HPDE6-E6E7 (cell line): ENCODE data around the gene SIPA1.

Source experiments
- DNase-seq: peaks from one replicate; pipeline ENCODE4 v3.0.0; 2011; ENCODE audit warnings: missing footprints; ENCODE audit errors: extremely low spot score

The SIPA1 gene, protein sequence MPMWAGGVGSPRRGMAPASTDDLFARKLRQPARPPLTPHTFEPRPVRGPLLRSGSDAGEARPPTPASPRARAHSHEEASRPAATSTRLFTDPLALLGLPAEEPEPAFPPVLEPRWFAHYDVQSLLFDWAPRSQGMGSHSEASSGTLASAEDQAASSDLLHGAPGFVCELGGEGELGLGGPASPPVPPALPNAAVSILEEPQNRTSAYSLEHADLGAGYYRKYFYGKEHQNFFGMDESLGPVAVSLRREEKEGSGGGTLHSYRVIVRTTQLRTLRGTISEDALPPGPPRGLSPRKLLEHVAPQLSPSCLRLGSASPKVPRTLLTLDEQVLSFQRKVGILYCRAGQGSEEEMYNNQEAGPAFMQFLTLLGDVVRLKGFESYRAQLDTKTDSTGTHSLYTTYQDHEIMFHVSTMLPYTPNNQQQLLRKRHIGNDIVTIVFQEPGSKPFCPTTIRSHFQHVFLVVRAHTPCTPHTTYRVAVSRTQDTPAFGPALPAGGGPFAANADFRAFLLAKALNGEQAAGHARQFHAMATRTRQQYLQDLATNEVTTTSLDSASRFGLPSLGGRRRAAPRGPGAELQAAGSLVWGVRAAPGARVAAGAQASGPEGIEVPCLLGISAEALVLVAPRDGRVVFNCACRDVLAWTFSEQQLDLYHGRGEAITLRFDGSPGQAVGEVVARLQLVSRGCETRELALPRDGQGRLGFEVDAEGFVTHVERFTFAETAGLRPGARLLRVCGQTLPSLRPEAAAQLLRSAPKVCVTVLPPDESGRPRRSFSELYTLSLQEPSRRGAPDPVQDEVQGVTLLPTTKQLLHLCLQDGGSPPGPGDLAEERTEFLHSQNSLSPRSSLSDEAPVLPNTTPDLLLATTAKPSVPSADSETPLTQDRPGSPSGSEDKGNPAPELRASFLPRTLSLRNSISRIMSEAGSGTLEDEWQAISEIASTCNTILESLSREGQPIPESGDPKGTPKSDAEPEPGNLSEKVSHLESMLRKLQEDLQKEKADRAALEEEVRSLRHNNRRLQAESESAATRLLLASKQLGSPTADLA

DNA sequence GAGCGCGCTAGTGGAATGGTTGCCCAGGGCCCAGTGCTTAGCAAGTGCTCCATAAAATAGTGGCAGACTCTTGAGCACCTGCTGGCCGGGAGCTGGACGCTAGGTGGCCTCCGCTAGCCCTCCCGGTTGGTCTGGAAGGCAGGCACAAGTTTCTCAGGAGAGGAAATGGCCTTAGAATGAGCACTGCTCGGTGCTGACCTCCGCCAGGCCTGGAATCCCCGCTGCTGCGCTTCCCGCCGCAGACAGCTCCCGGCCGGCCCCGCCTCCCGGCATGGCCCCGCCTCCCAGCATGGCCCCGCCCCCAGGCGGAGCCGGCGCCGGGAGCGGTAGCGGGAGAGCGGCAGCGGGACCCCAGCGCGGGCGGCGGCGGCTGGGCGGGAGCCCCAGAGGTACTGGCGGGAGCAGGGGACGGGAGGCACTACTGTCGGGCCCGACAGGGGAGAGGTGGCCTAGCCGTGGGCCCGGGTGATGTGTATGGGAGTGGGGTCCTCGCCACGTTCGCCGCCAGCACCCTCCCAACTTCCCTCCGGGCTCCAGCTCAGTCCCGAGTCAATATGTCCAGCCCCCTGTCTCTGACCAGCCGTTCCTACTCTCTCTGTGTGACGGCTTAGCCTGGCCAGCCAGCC, at the start of gene SIPA1:
Gene SIPA1 (plus strand): TSS at position 308 of the 626 bp plus-strand sequence. CDS start 2,821 bp downstream, outside the sequence.
- DNase-seq = peak; percentile 74

DNA sequence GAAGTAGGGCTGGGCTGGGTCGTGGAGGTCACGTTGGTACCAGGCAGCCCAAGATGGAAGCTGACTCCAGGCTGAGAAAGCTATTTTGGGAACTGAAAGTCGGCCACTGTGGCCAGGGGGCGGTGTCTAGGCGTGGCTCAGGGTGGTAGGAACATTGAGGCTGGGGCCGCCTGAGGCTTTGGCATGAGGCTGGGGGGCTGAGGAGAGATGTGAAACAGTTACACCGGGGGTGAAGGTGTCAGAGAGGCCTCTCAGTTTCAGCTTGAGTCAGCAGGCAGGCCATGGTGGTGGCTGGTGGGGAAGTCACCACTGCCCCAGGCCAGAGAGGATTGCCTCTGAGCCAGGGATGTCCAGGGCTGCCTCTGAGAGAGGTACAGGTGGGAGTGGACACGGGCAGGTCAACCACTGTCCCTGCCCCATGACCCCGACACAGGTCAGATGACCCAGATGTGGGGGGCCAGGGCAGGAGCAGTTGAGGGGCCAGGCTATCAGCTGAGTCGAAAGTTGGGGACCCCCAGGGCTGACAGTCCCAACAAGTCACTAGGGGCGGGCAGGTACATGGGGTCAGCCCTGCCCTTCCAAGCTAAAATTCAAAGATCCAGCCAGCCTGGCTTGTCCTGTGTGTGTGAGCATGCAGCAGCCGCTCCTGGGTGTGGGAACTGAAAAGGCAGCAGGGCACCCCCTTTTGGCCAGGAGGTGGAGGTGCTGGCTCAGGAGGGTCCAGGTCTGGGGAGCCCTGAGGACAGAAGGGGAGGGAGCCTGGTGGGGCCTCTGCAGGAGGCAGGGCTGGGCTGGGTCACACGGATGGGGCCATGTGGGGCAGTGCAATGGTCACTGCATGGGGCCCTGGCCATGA, 49.5 kb upstream of the SIPA1 start:
- no peak for DNase-seq

DNA sequence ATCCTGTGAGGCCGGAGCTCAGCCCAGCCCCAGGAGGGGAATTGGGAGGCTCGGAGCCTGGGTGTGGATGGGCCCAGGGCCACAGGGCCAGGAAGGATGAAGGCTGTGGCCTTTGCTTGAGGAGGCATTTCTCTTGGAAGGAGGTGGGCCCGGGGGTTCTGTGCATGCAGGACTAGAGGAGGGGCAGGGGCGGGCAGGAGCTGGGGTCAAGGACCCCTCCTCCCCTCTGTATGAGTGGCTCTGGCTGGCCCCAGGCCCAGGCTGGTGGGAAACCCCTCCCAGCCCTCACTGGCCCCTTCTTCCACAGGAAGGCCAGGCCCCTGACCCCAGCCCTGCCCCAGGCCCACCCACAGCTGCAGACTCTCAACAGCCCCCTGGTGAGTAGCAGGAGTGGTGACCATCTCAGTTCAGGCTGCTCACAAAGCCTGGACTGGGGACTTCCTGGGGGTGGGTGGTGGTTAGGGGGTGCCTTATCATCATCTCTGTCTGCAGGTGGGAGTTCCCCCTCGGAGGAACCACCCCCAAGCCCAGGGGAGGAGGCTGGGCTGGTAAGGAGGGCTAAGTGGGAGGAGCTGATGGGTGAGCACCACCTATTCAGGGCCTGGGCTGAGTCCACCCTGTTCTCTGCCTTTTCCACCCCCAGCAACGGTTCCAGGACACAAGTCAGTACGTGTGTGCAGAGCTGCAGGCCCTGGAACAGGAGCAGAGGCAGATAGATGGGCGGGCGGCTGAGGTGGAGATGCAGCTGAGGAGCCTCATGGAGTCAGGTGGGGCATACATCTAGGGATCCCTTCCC, 48.3 kb upstream of the SIPA1 start:
- no peak for DNase-seq

DNA sequence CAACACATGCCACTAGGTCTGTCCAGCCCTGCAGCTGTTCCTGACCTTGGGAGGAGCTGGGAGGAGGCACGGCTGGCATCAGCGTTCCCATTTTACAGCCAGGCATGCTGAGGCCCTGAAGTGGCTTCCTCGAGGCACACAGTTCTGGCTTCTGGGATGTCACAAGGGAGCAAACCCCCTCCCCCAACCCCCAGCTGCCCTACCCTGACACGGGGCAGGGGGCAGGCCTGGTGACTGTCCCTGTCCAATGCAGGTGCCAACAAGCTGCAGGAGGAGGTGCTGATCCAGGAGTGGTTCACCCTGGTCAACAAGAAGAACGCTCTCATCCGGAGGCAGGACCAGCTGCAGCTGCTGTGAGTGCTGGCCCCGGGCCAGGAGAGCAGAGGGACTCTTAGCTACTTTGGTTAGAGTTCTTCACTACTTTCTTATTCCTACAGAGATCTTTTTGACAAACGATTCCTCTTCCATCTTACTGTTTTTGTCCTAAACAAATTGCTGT, 47.6 kb upstream of the SIPA1 start:
- no peak for DNase-seq

DNA sequence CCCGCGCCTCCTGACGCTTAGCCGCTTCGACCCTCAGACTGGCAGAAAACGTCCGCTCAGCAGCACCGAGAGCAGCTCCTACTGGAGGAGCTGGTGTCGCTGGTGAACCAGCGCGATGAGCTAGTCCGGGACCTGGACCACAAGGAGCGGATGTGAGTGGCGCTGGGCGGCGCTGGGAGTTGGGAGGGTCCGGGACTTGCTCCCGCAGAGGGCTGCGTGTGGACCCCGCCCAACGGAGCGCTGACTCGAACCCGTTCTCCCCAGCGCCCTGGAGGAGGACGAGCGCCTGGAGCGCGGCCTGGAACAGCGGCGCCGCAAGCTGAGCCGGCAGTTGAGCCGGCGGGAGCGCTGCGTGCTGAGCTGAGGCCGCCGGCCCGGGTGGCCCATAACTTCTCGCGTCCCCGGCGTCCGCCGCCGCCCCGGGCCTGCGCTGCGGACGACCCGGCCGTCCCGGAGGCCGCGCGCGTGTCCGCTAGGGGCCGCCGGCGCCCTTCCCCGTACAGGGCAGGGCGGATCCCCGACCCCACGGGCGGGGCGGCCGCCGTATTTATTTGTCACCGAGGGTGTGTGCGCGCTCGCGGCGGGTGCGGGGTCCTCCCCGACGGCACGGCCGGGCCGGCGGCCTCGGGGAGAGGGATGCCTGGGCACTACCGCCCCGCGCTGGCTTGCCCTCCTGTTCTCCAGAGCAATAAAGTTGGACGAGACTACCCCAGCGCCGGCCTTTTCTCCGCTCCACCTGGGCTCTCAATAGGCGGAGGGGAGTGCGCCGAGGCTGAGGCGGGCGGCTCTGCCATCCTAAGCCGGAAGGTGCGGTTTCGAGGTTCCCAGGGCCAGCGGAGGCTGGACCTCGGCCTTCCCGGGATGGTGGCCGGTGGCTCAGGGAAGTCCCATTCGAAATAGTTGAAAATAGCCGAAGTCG, 45.7 kb upstream of the SIPA1 start:
- no peak for DNase-seq

DNA sequence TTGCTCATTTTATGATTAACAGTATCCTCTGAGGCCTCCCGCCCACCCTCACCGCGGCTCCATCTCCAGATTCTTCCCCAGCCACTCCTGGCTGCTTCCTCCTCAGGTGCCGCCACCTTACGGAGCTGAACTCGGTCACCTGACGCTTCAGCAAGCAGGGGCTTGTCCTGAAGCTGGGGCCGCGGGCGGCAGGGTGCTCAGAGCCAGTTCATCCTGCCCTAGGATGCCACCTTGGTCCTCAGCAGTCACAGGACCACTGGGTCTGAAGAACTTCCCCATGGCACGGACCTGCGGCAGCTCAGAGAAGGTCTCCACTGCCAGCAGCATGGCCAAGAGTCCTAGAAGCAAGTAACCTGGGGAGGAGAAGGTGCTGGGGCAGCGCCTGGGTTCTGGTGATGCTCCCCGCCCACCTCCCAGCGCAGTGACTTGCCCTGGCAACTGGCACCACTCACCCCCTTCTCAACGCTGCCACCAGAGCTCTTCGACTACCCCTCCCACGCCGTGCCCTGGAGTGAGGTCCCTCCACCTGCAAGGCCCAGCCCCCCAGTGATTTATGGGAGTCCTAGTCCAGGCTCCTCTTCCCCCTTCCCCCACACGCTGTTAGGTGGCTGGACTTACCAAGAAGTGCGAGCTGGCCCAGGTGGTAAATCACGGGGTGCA, 44.9 kb upstream of the SIPA1 start:
- peak; percentile 87 for DNase-seq

DNA sequence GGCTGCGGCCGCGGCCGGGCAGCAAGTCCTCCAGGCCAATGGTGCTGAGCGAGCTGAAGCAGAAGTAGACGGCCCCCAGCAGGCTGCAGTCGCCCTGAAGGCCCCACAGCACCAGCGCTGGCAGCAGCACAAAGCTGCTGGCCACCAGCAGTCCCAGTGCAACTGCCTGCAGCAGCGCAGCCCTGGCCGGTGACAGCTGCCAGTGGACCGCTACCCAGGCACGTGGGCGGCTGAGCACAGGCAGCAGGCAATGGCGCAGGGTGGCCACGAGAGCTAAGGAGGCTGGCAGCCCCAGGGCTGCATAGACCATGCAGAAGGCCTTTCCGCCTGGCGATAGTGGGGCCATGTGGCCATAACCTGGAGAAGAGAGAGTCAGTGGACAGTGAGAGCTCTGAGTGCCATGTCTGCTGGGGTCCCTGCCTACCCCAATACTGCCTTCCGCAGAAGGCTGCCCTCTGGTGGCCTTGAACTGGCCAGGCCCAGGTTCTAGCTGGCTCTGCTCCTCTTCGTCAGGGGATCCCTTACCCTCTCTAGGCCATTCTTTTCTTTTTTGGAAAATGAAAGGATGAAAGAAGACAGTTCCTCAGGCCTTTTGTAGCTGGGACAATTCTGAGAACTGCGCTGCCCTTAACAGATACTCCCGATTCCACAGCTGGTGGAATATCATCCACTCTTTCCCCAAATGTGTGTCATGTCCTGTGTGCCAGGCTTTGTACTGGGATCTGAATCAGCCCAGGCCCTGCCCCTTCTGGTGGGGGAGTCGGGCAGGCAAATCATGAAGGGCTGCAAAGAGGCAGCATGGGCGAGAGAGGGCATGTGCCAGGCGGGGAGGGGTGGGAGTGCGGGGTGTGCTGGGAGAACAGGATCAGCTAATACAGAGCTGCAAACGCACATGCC, 44.1 kb upstream of the SIPA1 start:
- DNase-seq = no peak

DNA sequence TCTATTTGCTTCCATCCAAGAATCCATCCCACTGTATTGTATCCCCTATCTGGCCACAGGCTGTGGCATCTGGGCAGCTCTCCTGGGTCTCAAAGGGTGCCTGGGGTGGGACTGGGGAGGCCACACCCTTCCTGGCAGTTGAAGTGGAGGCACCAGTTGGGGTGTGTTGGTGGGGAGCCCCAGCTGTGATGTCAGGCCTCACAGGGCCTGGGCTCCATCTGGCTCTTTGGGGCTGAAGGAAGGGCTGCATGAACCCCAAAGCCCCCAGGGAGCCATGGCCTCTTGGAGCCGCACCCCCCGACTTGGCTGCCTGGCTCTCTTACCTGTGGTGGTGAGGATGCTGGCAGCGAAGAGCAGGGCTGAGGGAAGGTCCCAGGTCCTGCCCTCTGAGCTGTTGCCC, 42.8 kb upstream of the SIPA1 start:
- DNase-seq = no peak

DNA sequence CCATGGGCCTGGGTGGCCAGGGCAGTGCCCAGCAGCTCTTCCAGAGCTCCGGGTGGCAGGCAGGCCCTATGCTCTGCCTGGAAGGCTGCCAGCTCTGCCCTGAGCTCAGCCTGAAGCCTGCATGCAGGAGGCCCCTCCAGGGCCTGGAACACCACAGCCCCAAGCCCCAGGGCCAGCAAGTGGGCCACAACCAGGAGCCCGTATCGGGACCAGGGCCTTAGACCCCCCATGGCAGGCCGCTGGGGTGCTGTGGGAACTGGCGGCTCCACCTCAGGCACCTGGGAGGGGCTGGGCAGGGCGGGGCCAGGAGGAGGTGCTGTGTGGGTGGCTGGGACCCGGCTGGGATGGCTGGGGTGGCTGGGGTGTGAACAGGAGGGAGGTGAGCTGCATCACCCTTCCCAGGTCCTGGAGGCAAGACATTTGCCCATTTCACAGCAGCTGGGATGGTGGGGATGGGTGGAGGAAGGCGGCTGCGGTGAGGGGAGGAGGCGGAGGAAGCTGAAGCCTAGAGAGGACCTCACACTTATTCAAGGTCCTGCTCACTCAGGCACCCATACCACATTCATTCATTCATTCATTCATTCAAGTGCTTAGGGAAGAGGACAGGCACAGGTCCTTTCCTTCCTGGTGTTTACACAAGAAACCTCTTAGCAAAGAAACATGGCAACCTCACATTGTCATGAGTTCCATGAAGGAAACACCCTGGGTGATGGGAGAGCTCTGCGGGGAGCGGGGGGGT, 42.2 kb upstream of the SIPA1 start, which contains the start of gene KCNK7:
Gene KCNK7 (minus strand): TSS at position 258 of the 739 bp plus-strand sequence. CDS start 28 bp downstream, at position 230.
- no peak for DNase-seq

DNA sequence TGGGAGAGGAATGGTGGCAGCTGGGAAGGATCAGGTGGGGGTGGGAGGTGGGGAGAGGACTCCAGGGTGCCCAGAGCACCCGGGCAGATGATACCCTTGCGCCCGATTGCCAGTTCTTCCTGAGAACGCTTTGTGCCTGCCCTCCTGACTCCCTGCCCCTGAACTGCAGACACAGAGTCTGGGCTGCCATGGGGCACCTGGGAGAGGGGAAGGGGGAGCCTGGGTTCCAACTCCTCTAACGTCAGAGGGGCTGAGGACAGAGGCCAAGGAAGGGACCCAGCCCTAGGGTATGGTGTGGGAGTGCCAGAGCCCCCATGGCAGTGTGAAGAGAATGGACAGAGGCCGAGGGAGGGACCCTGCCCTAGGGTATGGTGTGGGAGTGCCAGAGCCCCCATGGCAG, 41.4 kb upstream of the SIPA1 start:
- no peak for DNase-seq

DNA sequence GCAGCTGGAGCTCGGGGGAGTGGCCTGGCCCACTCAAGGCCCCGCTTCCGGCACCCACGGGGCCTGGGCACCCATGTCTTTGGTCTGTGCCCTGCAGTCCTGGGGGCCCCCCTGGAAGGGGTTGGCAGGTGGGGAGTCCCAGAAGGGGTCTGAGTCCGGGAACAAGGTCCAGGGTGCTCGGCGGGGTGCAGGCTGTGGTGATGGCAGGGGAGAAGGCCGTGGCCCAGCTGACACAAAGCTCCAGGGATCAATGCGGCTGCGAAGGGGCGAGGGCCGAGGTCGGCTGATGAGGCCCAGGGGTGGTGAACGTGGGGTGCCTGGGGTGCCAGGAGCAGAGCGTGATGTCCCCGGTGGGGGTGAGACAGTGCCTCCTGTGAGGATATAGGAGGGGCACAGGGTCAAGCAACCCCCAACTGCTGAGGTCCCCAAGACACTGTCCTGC, 39.6 kb upstream of the SIPA1 start:
- no peak for DNase-seq

DNA sequence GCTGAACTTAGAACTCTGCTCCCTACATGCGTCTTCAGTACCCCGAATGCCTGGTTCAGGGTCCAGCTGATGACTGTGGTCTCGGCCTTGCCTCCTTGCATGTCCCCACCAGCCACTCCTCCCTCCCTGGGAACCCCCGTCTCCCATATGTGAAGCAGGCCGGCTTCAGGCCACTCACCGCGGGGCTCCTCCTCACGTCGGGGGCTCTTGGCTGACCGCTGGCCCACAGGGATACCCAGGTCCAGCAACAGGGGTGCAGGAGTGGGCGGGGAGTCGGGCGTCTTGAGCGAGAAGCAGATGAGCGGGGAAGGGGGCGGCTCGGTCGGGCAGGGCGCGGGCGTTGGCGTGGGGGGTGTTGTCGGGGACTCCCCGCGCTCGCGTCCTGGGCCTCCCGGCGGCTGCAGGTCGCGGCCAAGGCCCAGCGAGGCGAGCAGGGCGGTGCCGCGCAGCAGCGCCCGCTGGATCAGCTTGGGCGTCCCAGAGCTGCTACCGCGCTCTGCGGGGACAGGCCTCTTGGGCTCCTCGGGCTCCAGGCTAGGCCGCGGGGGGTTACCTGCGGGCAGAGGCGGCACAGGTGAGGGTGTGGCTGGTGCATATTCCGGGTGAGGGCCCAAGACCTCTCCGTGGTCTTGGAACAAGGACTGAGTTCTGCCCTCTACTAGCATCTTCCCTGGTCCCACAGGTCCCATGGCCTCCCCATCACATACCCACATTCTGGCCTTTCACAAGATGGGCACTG, 38.5 kb upstream of the SIPA1 start:
- no peak for DNase-seq

DNA sequence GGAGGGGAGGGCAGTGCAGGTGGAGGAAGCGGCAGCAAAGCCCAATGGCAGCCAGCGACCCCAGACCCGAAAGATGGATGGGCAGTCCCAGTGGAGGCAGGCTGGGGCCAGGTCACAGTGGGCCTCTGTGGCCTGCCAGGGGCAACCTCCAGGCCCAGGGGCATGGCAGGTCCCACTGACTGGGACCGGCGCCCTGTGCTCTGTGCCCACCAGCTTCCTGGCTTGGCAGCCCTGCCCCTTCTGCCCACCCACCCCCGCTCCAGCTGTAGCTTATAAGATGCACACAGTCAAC, 38.0 kb upstream of the SIPA1 start:
- DNase-seq = no peak

DNA sequence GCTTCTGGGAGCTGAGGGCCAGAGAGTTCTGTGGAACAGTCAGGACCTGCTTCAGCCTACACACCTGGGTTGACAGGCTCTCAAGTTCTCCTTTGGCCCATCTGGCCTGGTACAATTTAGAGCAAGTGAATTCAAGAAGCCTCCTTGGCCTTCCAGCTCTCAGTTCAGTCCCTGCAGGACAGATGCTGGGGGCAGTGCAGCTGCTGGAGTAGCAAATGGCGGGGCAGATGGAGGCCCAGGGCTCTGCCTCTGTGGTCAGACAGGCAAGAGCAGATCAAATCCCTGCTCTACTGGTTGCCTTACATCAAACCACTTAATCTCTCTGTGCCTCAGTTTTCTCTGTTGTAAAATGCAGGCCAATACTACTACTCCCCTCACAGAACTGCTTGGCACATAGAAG, 33.6 kb upstream of the SIPA1 start:
- no peak for DNase-seq

DNA sequence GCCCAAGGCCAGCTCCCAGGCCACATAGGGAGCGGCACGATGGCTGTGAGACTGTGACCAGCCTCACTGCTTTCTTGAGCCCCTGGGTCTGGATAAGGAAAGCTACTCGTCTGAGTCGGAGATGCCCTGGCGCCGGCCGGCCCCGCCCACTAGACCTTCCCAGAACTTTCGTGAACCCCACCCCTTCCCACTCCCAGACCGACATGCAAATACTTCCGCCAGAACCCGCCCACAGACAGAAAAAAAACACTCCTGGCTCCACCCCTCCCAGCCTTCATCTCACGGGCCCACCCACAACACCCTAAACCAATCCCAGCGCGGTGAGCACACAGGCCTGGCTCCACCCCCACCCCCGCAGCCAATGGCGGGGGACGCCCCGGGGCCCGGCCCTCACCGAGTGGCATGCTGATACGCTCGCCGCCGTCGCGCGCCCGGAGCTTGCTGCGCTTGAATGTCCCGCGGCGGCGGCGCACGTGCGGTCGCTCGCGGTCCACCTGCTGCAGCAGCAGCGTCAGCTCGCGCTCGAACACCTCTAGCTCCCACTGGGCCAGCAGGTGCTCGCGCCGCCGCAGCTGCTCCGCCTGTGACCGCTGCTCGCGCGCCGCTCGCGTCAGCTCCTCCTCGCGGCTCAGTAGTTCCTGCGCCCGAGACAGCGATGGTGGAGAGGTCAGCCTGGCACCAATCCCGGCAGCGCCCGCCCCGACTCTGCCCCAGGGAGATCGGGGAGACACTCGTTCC, 30.9 kb upstream of the SIPA1 start:
- peak; percentile 77 for DNase-seq
